Prostate gland (tissue), 1 donor: ENCODE results near the gene LRRC10B.

Source experiments
- POLR2A ChIP-seq: fragments of 450-650 bp; IDR thresholded peaks from one replicate; pipeline ENCODE4 v1.6.1; 2016; ENCODE audit warnings: antibody characterized with exemption, mild to moderate bottlenecking
- POLR2AphosphoS5 ChIP-seq: sonication (generic); formaldehyde crosslinking; IDR thresholded peaks from one replicate; pipeline ENCODE4 v1.6.1; 2017; ENCODE audit warnings: antibody characterized with exemption

- TF ChIP-seq POLR2A = no peak
- TF ChIP-seq POLR2AphosphoS5 = no peak
Observed at GRCh38 chr11:61547246-61547645, 38.7 kb downstream of the LRRC10B start.
